Activated naive CD4-positive, alpha-beta T cell treated with anti-CD3 and anti-CD28 coated beads, Interleukin-2, amount 50 U/mL, for 24 hours (primary cell): ENCODE results near the gene KLHL11.

Experiments
- H3K27ac Mint-ChIP-seq: one replicate; pipeline ENCODE4 v1.8.0; 2021; ENCODE audit warnings: mild to moderate bottlenecking, mixed read lengths
- H3K27me3 Mint-ChIP-seq: one replicate; pipeline ENCODE4 v1.8.0; 2021; ENCODE audit warnings: mixed read lengths
- H3K36me3 Mint-ChIP-seq: one replicate; pipeline ENCODE4 v1.8.0; 2021; ENCODE audit warnings: mixed read lengths
- H3K4me1 Mint-ChIP-seq: one replicate; pipeline ENCODE4 v1.8.0; 2021; ENCODE audit warnings: mixed read lengths
- H3K4me3 Mint-ChIP-seq: one replicate; pipeline ENCODE4 v1.8.0; 2021; ENCODE audit warnings: mild to moderate bottlenecking, mixed read lengths
- H3K9me3 Mint-ChIP-seq: one replicate; pipeline ENCODE4 v1.8.0; 2021; ENCODE audit warnings: mixed read lengths

The KLHL11 gene

GRCh38 chr17:41864836-41865595 is at the start of gene KLHL11:
KLHL11 (minus strand) TSS chr17:41865423; CDS start chr17:41865370, 53 bp downstream.
- Mint-ChIP-seq H3K4me1 (peaks cover 48% of the 10 kb centered on the region), H3K27ac (no peak within 1 kb of the TSS), H3K4me3 (no peak within 1 kb of the TSS), H3K27me3 (no peaks in the 10 kb centered on the region), H3K9me3 (no peaks in the 10 kb centered on the region), H3K36me3 (peaks cover 3% of the 10 kb centered on the region)

- Mint-ChIP-seq H3K9me3 (no peaks in the 10 kb centered on the region), H3K27me3 (no peaks in the 10 kb centered on the region), H3K4me1 (peaks cover 28% of the 10 kb centered on the region), H3K4me3 (no peak overlapping the region), H3K36me3 (peaks cover 7% of the 10 kb centered on the region), H3K27ac (no peak overlapping the region)
These were observed 49.8 kb upstream of the KLHL11 start for GRCh38 chr17:41915020-41915419.

GRCh38 chr17:41914358-41914766 is 49.1 kb upstream of the KLHL11 start:
- Mint-ChIP-seq H3K27ac (no peak overlapping the region), H3K4me3 (no peak overlapping the region), H3K36me3 (peaks cover 10% of the 10 kb centered on the region), H3K27me3 (no peaks in the 10 kb centered on the region), H3K4me1 (peaks cover 27% of the 10 kb centered on the region), H3K9me3 (no peaks in the 10 kb centered on the region)

- Mint-ChIP-seq H3K4me3 (no peak overlapping the region), H3K4me1 (peaks cover 27% of the 10 kb centered on the region), H3K27ac (no peak overlapping the region), H3K36me3 (peaks cover 11% of the 10 kb centered on the region), H3K9me3 (no peaks in the 10 kb centered on the region), H3K27me3 (no peaks in the 10 kb centered on the region)
These were observed 48.6 kb upstream of the KLHL11 start for GRCh38 chr17:41913798-41914197.

GRCh38 chr17:41912925-41913324 is 47.7 kb upstream of the KLHL11 start:
- Mint-ChIP-seq H3K27me3 (no peaks in the 10 kb centered on the region), H3K36me3 (peaks cover 12% of the 10 kb centered on the region), H3K9me3 (no peaks in the 10 kb centered on the region), H3K4me1 (peaks cover 27% of the 10 kb centered on the region), H3K27ac (no peak overlapping the region), H3K4me3 (no peak overlapping the region)

GRCh38 chr17:41910701-41911391 is 45.6 kb upstream of the KLHL11 start:
- Mint-ChIP-seq H3K27me3 (no peaks in the 10 kb centered on the region), H3K4me1 (peaks cover 15% of the 10 kb centered on the region), H3K9me3 (no peaks in the 10 kb centered on the region), H3K36me3 (peaks cover 14% of the 10 kb centered on the region), H3K4me3 (no peak overlapping the region), H3K27ac (no peak overlapping the region)

- Mint-ChIP-seq H3K36me3 (peaks cover 14% of the 10 kb centered on the region), H3K27ac (no peak overlapping the region)
These were observed 43.9 kb upstream of the KLHL11 start for GRCh38 chr17:41909088-41909487.

GRCh38 chr17:41907633-41908539 is 42.7 kb upstream of the KLHL11 start:
- Mint-ChIP-seq H3K9me3 (no peaks in the 10 kb centered on the region), H3K4me3 (no peak overlapping the region), H3K4me1 (no peaks in the 10 kb centered on the region), H3K27me3 (no peaks in the 10 kb centered on the region), H3K36me3 (peaks cover 17% of the 10 kb centered on the region), H3K27ac (no peak overlapping the region)

More at GRCh38 chr17:41909088-41909487, 43.9 kb upstream of the KLHL11 start:
- Mint-ChIP-seq H3K9me3 (no peaks in the 10 kb centered on the region), H3K4me1 (peaks cover under 1% of the 10 kb centered on the region), H3K4me3 (no peak overlapping the region), H3K27me3 (no peaks in the 10 kb centered on the region)

GRCh38 chr17:41907185-41907556 is 41.9 kb upstream of the KLHL11 start:
- H3K36me3 Mint-ChIP-seq = peaks cover 12% of the 10 kb centered on the region

GRCh38 chr17:41906465-41907184 is 41.4 kb upstream of the KLHL11 start:
- no peaks in the 10 kb centered on the region for H3K27me3 Mint-ChIP-seq
- H3K9me3 Mint-ChIP-seq = no peaks in the 10 kb centered on the region
- peaks cover 13% of the 10 kb centered on the region for H3K36me3 Mint-ChIP-seq
- H3K27ac Mint-ChIP-seq = no peak overlapping the region
- H3K4me3 Mint-ChIP-seq = no peak overlapping the region
- no peaks in the 10 kb centered on the region for H3K4me1 Mint-ChIP-seq

More at GRCh38 chr17:41907185-41907556, 41.9 kb upstream of the KLHL11 start:
- no peaks in the 10 kb centered on the region for H3K4me1 Mint-ChIP-seq
- H3K27me3 Mint-ChIP-seq = no peaks in the 10 kb centered on the region
- H3K9me3 Mint-ChIP-seq = no peaks in the 10 kb centered on the region
- no peak overlapping the region for H3K27ac Mint-ChIP-seq
- no peak overlapping the region for H3K4me3 Mint-ChIP-seq

- H3K27ac Mint-ChIP-seq = no peak overlapping the region
- H3K4me1 Mint-ChIP-seq = no peaks in the 10 kb centered on the region
- no peaks in the 10 kb centered on the region for H3K27me3 Mint-ChIP-seq
- H3K4me3 Mint-ChIP-seq = no peak overlapping the region
- peaks cover 20% of the 10 kb centered on the region for H3K36me3 Mint-ChIP-seq
- no peaks in the 10 kb centered on the region for H3K9me3 Mint-ChIP-seq
These were observed 39.9 kb upstream of the KLHL11 start for GRCh38 chr17:41905172-41905571.

- Mint-ChIP-seq H3K9me3 (no peaks in the 10 kb centered on the region), H3K36me3 (peaks cover 19% of the 10 kb centered on the region), H3K4me1 (no peaks in the 10 kb centered on the region), H3K27me3 (no peaks in the 10 kb centered on the region), H3K4me3 (no peak overlapping the region), H3K27ac (no peak overlapping the region)
These were observed 39.1 kb upstream of the KLHL11 start for GRCh38 chr17:41904242-41904841.

- Mint-ChIP-seq H3K4me3 (no peak overlapping the region), H3K36me3 (peaks cover 18% of the 10 kb centered on the region), H3K4me1 (no peaks in the 10 kb centered on the region), H3K27me3 (no peaks in the 10 kb centered on the region), H3K27ac (no peak overlapping the region), H3K9me3 (no peaks in the 10 kb centered on the region)
These were observed 36.4 kb upstream of the KLHL11 start for GRCh38 chr17:41901646-41902045.

GRCh38 chr17:41896726-41897125 is 31.5 kb upstream of the KLHL11 start:
- Mint-ChIP-seq H3K9me3 (no peaks in the 10 kb centered on the region), H3K4me1 (no peaks in the 10 kb centered on the region), H3K27ac (no peak overlapping the region), H3K27me3 (no peaks in the 10 kb centered on the region), H3K4me3 (no peak overlapping the region), H3K36me3 (peaks cover 20% of the 10 kb centered on the region)

GRCh38 chr17:41895617-41896016 is 30.4 kb upstream of the KLHL11 start:
- Mint-ChIP-seq H3K36me3 (peaks cover 12% of the 10 kb centered on the region), H3K4me1 (no peaks in the 10 kb centered on the region), H3K27ac (no peak overlapping the region), H3K9me3 (no peaks in the 10 kb centered on the region), H3K27me3 (no peaks in the 10 kb centered on the region), H3K4me3 (no peak overlapping the region)
